ENCODE results near the gene KLF7. TPM values are rescaled to one million over a fixed set of nuclear protein-coding genes. Genes with fewer than 3 reads are reported as not detected.

KLF7 gene
- total RNA-seq, 4 donors from 2014 or later, result 25.8 to 55.3 (median 37.1) TPM

DNA sequence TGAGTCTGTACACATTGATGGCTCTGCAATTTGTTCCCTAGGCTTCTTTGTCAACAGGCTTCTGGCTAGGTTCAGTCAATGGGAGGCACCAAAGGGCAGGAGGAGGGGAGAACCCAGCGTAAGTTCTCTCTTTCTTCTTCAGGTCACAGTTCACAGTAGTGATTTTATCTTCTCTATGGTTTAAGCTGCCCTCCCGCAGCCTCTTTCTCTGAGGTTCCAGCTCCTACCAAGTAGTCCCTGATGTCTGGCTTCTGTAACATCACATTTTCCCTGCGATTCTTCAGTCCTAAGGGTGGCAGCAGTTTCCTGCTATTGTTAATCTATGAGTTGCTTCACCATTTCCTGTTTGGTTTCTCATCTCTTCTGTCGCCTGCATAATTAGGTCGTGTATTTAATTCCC is 119.0 kb downstream of the KLF7 start:
- Histone ChIP-seq H3K4me1 (peaks cover 0 to 20% (median 0%) of the 10 kb centered on the region in 4 donors), H3K9me3 (no peaks in the 10 kb centered on the region), H3K27me3 (no peaks in the 10 kb centered on the region), H3K27ac (no peak overlapping the region), H3K36me3 (no peaks in the 10 kb centered on the region), H3K4me3 (no peak overlapping the region)
- peak in 1 of 2 donors; percentile 14 for DNase-seq (ENCODE audit: low spot score in 2 of 2)
- TF ChIP-seq, protein P1, sequence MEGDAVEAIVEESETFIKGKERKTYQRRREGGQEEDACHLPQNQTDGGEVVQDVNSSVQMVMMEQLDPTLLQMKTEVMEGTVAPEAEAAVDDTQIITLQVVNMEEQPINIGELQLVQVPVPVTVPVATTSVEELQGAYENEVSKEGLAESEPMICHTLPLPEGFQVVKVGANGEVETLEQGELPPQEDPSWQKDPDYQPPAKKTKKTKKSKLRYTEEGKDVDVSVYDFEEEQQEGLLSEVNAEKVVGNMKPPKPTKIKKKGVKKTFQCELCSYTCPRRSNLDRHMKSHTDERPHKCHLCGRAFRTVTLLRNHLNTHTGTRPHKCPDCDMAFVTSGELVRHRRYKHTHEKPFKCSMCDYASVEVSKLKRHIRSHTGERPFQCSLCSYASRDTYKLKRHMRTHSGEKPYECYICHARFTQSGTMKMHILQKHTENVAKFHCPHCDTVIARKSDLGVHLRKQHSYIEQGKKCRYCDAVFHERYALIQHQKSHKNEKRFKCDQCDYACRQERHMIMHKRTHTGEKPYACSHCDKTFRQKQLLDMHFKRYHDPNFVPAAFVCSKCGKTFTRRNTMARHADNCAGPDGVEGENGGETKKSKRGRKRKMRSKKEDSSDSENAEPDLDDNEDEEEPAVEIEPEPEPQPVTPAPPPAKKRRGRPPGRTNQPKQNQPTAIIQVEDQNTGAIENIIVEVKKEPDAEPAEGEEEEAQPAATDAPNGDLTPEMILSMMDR (IDR thresholded peaks at IDR 0.05), result peak in 2 of 5 experiments; percentile 11 to 22
- TF ChIP-seq EP300 (IDR thresholded peaks at IDR 0.05) (peak in 1 of 2 donors; percentile 17), POLR2A (IDR thresholded peaks at IDR 0.05) (no peak)
- WGBS, 2 donors, result 28 to 44% methylated on average over 5 of the region's 5 CpGs

DNA sequence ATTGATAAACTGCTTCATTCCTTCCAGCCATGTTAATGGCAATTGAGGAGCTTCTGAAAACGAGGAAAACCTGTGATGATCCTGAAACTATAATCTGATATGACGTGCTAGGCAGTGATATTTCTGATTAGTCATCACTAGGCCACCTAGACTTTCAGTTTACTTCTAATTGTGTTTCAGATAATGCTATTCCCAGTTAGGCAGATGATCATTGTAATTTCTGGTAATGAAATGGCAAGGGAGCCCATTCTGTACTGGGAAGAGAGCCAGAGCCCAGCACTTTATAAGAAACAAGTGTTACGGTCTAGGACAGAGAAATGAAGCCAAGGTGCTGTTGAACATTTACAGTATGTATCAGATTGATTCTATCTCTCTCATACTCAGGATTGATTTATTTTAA is 120.2 kb downstream of the KLF7 start:
- no peaks in the 10 kb centered on the region for H3K9me3 ChIP-seq
- no peak for DNase-seq (ENCODE audit: low spot score in 2 of 2)
- H3K27me3 ChIP-seq, result no peaks in the 10 kb centered on the region
- TF ChIP-seq, protein P1 (IDR thresholded peaks at IDR 0.05), result no peak
- no peak for TF ChIP-seq EP300 (IDR thresholded peaks at IDR 0.05)
- no peak for TF ChIP-seq POLR2A (IDR thresholded peaks at IDR 0.05)
- H3K27ac ChIP-seq, result no peak overlapping the region
- H3K36me3 ChIP-seq, result no peaks in the 10 kb centered on the region
- WGBS, 2 donors, result 81 to 85% methylated on average over 3 of the region's 3 CpGs
- peaks cover 0 to 32% (median 5%) of the 10 kb centered on the region in 4 donors for H3K4me1 ChIP-seq
- no peak overlapping the region for H3K4me3 ChIP-seq

DNA sequence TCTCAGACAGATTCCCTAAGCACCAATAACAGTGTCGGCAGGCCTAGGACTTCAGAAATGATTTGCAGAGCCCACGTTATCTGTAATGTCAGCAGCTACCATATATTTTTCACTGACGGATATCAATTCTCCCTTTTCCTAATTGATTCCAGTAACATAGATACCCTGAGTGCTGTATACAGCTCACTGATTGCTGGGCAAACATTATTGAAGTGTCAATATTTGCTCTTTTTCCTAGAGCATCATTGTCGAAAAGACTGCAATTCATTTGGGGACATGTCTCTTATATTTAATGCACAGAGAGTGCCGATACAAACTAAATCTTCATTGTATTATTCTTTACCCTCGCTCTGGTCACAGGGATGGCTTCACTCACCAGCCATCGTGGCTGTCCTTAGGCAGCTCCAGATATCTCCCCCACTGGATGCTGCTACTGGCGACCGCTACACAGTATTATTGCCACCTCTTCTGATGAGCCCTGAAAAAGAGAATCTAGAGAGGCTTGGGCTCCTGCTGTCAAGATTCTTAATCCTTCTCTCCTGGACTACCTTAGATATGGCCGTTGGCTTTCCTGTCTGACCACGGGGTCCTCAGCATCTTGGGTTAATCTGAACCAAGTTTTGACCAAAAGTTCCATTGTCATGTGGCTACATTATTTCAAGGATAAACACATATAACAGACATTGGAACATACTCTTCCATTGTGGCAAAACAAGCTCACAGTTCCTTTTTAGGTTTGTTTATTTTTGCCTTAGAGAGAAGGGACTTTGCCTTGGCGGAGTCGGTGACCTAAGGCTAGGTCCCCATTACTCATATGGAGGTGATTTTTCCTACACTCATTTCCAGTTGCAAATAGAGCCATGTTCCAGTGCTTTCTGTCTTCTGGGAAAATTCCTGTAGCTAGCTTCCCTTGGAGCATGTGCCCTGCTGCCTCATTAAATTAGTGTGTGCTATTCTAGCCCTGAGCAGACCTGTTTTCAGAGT is 121.1 kb downstream of the KLF7 start:
- no peaks in the 10 kb centered on the region for H3K36me3 ChIP-seq
- no peak overlapping the region for H3K4me3 ChIP-seq
- no peak for TF ChIP-seq POLR2A (IDR thresholded peaks at IDR 0.05)
- TF ChIP-seq EP300 (IDR thresholded peaks at IDR 0.05), result no peak
- TF ChIP-seq, protein P1 (IDR thresholded peaks at IDR 0.05), result no peak
- WGBS, 2 donors, result 94 to 95% methylated on average over 13 of the region's 13 CpGs
- DNase-seq (ENCODE audit: low spot score in 2 of 2), result no peak
- no peaks in the 10 kb centered on the region for H3K9me3 ChIP-seq
- no peaks in the 10 kb centered on the region for H3K27me3 ChIP-seq
- H3K4me1 ChIP-seq, result peaks cover 0 to 39% (median 8%) of the 10 kb centered on the region in 4 donors
- H3K27ac ChIP-seq, result no peak overlapping the region

DNA sequence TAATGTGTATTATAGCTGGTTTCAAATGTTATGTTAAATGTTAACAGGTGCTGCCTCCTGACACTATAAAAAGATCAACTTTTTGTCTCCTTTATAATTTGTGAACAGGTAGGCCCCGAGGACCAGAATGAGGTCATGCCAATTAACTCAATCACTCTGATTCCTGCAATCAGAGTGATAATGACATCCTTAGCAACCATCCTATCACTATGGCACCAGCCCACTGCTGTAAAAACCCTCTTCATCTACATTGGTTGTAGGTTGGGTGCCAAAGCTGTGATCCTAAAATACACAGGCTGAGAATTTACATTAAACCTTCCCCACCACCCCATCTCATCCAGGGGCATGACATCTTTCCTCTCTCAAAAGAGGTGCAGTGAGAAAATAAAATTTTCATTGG is 122.9 kb downstream of the KLF7 start:
- 53 to 55% methylated on average over 1 of the region's 1 CpG for WGBS, 2 donors
- no peak for DNase-seq (ENCODE audit: low spot score in 2 of 2)
- no peaks in the 10 kb centered on the region for H3K27me3 ChIP-seq
- H3K27ac ChIP-seq, result peak overlapping the region in 1 of 4 donors; percentile 73
- TF ChIP-seq POLR2A (IDR thresholded peaks at IDR 0.05), result no peak
- TF ChIP-seq, protein P1 (IDR thresholded peaks at IDR 0.05), result no peak
- no peak for TF ChIP-seq EP300 (IDR thresholded peaks at IDR 0.05)
- H3K9me3 ChIP-seq, result no peaks in the 10 kb centered on the region
- no peaks in the 10 kb centered on the region for H3K36me3 ChIP-seq
- no peak overlapping the region for H3K4me3 ChIP-seq
- H3K4me1 ChIP-seq, result peaks cover 0 to 51% (median 11%) of the 10 kb centered on the region in 4 donors
